Measurements from ENCODE around the gene TMPRSS12.
"Not testable (repeated sequence)": the region's sequence is repeated elsewhere in the genome, so short reads cannot be mapped to it uniquely, and the experiment has no call there.

The TMPRSS12 gene

DNA sequence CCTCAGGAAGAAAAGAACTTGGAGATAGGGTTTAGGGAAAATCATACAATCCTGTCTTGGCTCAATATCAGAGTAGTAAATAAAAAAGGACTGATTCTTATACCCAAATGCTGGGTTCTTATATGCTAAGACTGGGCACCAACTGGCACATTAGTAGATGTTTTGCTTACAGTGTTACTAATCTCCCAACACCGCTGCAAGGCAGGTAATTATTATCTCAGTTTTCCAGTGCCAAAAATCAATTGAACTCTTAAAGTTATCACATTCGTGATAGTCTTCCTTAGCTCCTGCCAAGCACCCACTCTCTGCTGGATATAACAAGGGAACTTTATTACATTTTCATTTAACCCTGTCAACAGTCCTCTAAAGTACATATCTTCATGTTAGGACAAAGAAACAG lies 84.6 kb downstream of the TMPRSS12 start:
- DNase-seq = no peak

DNA sequence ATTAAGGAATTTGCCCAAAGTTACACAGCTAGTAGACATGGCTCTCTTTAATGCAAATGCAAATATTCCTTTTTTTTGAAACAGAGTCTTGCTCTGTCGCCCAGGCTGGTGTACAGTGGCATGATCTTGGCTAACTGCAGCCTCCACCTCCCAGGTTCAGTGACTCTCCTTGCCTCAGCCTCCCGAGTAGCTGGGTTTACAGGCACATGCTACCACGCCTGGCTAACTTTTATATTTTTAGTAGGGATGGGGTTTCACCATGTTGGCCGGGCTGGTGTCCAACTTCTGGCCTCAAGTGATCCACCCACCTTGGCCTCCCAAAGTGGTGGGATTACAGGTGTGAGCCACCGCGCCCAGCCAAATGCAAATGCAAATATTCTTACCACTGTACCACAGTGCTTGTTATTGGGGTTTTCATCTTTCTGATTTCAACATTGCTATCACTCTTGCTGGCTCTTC lies 85.1 kb downstream of the TMPRSS12 start:
- DNase-seq = no peak

GRCh38 chr12:50928392-50928791 lies 85.7 kb downstream of the TMPRSS12 start:
- DNase-seq = no peak

GRCh38 chr12:50929831-50930230 lies 87.1 kb downstream of the TMPRSS12 start:
- no peak for DNase-seq

DNA sequence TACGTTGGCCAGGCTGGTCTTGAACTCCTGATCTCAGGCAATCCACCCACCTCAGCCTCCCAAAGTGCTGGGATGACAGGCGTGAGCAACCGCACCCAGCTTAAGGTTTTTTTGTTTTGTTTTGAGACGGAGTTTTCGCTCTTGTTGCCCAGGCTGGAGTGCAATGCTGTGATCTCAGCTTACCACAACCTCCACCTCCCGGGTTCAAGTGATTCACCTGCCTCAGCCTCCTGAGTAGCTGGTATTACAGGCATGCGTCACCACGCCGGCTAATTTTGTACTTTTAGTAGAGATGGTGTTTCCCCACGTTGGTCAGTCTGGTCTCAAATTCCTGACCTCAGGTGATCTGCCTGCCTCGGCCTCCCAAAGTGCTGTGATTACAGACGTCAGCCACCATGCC lies 87.8 kb downstream of the TMPRSS12 start:
- not testable (repeated sequence) for DNase-seq

DNA sequence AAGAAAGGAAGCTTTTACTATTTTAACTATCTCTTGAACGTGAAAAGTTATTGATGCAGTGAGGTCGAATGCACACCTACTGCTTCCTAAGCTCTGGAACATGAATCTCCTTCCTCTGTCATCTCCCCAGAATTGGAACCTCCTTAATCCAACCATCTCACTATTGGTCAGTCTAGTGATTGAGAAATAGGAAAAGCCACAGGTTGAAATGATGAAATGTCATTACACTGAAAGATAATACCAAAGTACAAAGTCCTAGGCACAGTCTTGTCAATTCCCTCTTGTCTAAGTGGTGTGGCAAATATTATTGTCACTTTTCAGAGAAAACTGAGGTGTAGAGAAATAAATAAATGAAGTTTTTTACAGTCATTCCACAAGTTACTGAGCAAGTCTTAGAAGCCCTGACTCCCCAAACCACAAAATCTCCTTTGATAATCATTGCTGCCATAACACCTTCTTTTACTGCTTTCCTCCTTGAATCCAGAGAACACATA lies 90.1 kb downstream of the TMPRSS12 start:
- DNase-seq = no peak

DNA sequence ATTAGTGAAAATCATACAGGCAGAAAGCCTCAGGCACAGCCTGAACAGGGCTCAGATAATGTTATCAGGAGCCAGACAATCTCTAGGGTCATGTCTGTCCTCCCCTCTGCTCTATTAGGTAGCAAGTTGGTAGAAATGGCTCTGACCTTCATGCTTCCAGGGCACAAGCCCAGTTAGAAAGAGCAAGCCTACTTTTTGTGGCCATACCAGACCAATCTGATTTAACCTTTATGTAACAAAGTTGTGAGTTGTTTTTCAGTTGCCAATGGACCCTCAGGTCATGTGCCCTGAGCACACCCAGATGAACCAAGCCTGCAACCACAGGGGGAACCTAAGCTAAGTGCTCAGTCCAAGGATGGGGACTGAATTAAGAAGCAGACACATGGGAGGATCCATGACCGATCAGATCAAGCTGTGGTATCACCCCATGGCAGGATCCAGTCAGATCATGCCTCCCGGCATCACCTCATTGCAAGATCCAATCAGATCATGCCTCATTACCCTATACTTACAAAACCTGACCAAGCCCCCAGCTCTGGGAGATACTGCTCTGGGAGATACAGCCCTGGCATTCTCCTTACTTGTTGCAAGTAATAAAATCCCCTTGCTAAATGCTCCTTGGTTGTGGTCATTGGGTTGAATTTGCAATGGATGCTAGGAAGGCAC lies 90.9 kb downstream of the TMPRSS12 start:
- DNase-seq = peak in 1 of 3 donors; percentile 40

- peak; percentile 49 to 68 (median 68) for DNase-seq
Measured at GRCh38 chr12:50934371-50934851, 91.7 kb downstream of the TMPRSS12 start.

DNA sequence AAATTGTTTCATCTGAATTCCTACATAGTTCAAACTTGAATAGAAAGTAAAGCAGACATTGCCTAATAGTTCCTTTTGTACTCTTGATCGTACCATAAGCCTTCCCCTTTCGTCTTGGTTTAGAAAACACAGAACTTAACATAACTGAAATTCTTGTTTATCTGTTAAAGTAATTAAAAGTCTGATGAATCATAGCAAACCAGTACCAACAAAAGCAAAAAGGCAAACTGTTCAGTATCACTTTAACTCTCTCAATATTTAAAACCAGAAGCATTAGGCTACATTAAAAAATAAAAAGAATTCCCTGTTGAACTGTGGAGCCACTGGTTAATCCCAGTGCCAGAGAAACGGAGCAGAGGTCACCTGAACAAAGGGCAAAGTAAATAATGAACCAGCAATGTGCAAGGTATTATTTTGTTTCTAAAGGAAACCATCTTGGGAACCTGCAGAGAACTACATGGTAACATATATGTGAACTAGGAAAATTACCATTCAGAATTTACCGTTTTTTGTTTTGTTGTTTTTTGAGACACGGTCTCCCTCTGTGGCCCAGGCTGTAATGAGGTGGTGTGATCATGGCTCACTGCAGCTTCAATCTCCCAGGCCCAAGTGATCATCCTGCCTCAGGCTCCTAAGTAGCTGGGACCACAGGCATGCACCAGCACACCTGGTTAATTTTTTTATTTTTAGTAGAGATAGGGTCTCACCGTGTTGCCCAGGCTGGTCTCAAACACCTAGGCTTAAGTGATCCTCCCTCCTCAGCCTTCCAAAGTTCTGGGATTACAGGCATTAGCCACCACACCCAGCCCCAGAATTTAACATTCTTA lies 92.5 kb downstream of the TMPRSS12 start:
- peak in 2 of 3 donors; percentile 64 to 73 for DNase-seq

GRCh38 chr12:50936821-50937530 lies 94.2 kb downstream of the TMPRSS12 start:
- DNase-seq = no peak

All from suppressor macrophage treated with lipopolysaccharide for 1 hour (primary cell).